GM19351 (cell line): ENCODE results near the gene DLG2.
"Not testable (repeated sequence)": the region's sequence is repeated elsewhere in the genome, so short reads cannot be mapped to it uniquely, and the experiment has no call there.

Experiments used
- ATAC-seq: cut with Tn5 transposase; IDR thresholded peaks from one replicate; pipeline ENCODE4 v1.9.1; 2021; ENCODE audit warnings: mild to moderate bottlenecking, moderate library complexity; ENCODE audit not compliant: unreplicated experiment

DLG2 gene

DNA sequence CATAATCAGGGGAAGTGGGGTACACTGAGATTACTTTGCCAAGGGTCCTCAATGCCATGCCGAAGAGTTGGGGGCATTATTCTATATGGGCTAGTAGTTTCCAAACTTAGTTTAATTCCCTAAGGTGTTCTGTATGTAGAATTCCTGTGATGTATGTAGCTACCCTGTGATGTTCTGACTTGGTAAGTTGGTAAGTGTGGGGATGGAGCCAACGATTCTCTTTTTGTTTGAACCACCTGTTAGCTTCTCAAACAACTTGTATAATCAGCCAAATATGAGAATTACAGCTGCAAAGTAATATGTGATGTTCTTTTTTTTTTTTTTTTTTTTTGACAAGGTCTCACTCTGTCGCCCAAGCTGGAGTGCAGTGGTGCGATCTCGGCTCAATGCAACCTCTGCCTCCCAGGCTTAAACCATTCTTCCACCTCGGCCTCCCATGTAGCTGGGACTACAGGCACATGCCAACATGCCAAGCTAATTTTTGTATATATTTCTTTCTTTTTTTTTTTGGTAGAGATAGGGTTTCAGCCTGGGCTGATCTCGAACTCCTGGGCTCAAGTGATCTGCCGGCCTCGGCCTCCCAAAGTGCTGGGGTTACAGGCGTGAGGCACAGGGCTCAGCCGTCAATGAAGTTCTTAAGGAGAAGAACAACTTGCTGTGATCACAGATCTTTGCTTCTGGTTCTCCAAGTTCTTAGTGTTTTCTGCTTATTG, 2025.8 kb downstream of the DLG2 start:
- no peak for ATAC-seq

DNA sequence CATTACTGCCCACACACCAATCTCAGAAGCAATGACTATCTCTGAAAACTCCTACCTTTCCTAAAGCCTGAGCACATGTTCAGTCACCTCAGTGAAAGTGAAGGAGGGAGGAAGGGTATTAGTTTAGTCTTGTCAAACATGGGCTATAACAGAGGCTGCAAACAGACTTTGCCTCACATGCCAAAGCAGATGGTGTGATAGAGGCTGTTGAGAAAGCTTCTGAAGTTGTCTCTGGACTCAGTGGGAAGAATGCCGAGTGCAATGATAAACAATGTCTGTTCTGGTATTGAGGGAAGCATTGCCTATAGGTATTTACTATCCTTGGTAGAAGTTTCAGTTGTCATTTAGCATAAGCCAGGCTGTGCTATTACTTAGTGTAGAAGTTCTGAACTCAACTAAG, 2026.5 kb downstream of the DLG2 start:
- ATAC-seq, result no peak

DNA sequence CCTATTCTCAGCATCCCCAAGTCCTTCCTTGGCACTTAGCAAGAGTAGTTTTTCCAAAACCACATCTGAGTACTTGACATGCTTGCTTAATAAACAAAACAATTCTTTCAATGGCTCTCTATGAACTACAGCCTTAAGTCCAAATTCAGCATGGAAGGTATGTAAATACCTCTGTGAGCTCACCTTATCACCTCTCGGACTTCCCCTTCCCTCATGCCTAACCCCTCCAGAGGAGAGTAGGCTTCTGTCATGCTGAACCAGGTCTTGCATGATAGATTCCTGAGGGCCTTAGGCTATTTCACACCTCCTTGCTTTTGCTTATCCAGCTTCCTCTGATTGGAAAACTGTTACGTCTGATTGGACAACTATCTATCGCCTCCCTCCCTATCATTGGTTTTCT, 2028.1 kb downstream of the DLG2 start:
- ATAC-seq, result peak; percentile 41

DNA sequence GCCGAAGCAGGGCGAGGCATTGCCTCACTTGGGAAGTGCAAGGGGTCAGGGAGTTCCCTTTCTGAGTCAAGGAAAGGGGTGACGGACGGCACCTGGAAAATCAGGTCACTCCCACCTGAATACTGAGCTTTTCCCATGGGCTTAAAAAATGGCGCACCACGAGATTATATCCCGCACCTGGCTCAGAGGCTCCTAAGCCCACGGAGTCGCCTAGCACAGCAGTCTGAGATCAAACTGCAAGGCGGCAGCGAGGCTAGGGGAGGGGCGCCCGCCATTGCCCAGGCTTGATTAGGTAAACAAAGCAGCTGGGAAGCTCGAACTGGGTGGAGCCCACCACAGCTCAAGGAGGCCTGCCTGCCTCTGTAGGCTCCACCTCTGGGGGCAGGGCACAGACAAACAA, 2039.3 kb downstream of the DLG2 start:
- not testable (repeated sequence) for ATAC-seq

DNA sequence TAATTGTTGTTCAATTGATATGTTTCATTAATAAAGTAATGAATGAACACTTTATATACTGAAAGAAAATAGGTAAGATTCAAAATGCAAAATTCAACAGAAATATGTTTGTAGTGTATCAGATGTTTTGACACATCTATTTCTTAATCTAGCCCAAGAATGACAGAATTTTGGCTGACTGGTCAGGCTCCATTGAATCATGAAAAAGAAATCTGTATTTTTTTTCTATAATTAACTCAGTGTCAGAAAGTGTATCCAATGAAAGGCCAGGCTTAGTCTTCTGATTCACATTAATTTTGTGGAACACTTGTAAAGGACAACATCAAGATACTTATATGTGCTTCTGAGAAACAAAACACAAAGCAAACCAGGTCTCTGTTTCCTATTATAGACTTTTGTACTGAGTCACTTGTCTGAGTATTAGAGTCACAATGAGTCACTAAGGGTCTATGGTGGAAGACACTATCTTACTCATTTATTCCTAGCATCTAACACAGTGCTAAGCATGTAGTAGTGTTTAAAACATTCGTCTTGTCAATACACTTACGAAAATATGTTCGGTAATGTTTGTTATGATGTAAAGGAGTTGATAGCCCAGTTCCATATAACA, 2043.3 kb downstream of the DLG2 start:
- peak; percentile 99 for ATAC-seq

DNA sequence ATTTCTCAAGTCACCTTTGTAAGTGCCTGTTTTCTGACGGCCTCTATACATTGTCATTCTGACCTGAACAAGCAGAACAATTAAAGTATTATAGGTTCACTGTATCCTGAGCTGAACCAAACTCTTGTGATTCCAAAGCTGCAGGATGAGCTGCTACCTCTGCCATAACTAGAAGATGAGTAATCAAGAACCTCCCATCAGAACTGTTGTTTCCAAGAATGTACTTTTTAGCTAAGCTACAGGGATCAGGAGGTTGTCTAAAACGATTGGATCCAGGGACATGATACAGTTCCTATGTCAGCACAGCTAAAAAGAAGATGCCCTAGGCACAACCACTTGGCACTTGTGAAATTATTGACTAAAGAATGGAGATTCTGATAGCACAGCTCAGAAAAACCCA, 2052.6 kb downstream of the DLG2 start:
- no peak for ATAC-seq

DNA sequence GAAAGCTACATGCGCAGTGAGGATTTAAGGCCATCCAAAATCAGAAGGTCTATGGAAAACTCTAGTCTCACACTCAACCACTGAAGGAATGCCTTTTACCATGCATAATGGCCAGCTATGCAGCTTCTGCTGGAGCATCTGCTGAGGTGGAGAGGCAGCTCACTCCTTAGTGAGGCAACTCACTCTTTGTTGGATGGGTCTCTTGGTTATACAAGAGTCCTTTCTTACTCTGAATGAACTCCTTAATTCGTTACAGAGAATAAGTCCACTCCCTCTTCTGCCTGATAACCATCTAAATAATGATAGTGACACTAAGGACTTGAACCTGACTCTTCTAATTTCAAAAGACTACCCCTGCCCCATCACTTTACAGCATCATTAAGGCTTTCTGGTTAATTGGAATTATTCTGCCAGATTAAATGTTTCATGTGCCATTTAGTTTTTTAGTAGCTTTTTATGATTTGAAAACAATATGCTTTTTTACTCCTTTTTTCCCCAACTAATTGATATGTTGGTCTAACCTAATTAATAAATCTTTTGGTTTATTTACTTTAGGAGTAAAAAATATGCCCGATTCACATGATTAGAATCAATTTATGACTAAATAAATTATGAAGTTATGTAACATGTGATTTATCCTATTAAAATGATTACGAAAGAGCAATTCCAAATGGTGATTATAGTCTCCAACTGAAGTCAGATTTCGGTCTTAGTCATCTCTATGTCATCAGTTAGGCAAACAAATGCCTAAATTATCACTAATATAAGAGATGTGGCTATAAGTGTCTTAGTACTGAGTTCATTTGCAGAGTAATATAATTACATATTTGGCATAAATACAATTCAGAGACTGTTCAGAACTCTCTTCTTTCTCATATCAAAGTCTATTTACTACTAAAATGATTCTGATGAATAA, 2054.3 kb downstream of the DLG2 start:
- ATAC-seq, result no peak

DNA sequence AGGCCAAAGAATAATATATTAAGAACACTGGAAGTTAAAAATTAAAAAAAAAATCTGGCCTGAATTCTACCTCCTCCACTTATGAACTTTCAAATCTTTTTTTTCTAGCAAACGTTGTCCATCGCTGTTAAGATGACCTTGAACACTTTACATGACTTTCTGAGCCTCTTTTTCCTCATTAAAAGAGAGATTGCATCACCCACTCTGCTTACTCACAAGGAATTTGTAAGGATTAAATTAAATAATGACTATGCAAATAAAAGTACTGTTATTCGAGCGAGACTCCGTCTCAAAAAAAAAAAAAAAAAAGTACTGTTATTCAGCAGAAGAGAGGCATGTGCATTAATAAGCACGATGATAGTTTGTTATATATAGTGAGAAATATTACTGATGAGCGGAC, 2055.8 kb downstream of the DLG2 start:
- ATAC-seq, result no peak

DNA sequence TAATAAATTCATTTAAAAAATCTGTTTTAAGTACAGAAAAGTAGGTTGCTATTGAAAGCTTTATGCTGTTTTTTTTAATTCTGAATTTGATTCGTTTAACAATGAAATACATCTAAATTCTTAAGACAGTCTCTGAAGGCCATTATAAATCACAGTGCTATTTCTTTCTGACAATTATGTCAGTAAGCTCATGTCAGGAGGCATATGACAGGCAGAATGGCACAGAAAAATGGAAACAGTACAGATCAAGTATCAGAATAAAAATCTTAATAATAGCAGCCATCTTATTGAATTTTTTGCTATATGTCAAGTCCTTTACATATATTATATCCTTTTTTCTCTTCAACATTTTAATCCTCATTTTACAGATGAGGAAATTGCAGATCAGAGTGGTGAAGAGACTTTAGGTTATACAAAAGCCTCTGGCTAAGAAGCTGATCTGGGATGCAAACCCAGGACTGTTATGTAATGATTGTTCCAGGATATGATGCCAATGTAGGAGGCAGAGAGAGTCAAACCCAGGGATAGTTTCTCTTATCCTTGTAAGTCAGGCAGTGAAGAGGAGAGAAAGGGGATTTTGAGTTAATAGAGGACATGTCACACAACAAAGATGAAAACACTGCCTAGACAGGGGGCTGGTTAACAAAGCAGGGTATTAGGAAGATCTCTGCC, 2057.9 kb downstream of the DLG2 start:
- ATAC-seq, result no peak

DNA sequence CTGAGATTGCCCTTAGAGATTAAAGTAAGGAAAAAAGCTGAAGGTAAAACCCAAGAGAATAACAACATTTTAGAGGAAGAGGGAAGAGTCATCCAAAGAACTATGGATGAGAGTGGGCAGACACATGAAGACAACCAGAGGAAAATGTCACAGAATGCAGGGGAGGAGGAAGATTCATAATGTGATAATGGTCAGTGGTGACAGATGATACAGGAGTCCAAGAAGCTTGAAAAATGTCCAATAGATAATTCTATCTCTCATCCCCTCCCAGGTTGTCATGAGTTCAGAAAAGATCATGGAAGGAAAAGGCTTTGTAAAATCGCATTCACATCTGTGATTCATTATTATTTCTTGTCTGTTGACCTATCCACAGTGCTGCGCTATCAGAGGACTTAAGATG, 2058.6 kb downstream of the DLG2 start:
- ATAC-seq, result no peak

DNA sequence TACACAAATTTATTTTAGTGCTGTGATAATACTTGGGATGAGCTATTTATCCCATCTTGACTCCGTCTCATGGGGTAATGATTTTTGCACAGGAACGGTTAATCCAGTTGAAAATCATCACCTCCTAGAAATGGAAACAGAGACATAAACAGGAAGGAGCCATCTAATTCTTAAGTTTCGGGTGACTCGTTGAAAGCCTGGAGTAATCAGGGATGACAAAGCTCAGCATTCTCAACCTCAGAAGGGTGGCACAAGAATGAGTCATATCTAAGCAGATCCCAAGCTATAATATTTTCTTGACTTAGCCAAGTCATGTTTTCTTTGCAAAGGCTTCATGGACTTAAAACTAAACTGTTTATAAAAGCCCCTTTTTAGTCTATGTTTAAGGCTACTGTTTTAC, 2060.2 kb downstream of the DLG2 start:
- ATAC-seq, result no peak

DNA sequence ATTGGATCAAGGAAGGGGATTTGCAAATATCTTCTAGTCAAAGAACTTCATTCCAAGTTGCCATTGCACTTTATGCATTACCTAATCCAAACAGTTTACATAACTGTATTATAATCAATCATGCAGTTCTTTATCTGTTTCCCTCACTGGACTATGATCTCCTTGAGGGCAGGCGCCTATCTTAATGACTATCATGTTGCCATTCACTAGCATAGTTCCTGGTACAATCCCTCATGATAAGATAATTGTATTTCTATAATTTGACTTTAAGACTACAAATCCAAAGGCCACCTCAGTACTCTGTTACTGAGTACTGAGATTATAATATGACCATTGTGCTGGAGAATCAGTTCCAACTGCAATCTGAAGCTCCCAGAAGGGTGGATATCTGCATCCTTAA, 2062.3 kb downstream of the DLG2 start:
- no peak for ATAC-seq

DNA sequence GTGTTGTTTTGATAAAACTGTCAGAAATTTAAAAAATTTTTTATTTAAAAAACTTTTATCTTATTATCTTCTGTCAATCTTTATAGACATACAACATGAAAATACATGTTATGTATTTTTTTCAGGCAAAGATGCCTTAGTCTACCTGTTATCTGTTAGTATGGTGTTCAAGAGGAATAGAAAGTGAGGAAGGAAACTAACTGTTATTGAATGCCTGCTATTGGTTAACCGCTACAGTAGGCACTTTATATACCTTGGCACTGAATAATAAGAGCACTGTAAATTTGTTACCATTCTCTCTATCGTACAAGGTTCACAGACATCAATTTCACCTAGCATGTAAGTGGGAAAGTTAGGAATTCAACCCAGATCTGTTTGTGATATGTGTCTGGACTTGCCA, 2068.9 kb downstream of the DLG2 start:
- ATAC-seq, result no peak

DNA sequence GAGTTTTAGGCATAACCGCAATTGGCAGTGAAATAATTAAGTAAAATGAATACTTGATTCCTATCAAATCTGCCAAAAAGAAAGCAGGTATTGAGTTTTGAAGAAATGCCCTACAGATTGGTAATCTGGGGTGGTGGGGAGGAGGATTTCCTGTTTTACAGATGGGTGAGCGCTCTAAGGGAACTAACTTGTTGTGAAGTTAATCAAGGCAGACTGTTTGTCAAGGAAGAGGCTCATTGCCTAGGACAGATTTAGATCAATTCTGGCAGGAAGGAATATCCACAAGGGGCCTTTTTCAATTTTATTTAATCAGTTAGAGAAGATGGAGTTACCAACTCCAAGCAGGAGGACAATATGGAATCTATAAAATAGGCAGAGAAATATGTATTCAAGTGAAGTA, 2069.5 kb downstream of the DLG2 start:
- no peak for ATAC-seq

DNA sequence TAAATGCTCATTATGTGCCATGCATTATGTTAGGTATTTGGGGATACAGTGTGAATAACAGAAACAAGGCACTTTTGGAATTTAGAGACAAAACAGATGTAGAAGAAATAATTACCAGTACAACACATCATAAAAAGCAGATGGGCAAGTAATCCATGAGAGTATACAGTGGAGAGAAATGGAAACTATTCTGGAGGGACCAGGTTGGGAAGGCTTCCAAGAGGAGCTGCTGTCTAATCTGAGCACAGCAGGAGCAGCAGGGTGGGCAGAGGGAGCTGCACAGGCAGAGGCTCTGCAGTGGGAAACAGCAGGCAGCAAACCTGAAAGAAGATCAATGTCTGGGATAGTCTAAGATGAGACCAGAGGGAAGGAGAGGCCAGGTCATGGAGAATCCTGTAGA, 2072.3 kb downstream of the DLG2 start:
- ATAC-seq, result no peak

DNA sequence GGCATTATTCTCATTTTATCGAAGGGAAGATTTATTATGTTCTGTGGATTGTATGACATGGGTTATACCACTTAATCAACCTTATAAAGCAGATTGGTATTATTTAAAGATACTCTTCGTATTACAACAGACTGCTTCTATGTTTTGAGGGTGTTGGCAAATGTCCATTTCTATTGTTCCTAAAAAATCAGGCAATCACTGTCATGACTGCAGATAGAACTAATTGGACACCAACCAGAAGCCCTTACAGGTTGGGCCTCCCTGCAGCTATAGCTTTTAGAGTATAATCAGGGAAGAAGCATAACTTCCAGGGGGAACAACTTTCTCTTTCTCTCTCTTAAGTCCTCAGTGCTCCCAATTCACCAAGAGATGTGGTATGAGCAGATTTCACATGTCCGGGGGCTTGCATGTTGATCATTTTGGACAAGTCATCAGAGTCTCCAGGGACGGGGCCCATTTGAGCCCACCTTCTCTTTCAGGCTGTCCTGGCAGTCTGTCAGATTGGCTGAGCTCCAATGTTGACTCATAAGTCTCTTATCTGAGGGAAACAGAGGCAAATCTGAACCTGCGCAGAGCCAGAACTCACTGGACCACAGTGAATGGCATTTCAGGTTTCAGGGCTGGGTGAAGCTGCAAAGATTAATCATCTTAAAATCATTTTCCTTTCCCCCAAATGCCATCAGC, 2077.0 kb downstream of the DLG2 start:
- no peak for ATAC-seq

DNA sequence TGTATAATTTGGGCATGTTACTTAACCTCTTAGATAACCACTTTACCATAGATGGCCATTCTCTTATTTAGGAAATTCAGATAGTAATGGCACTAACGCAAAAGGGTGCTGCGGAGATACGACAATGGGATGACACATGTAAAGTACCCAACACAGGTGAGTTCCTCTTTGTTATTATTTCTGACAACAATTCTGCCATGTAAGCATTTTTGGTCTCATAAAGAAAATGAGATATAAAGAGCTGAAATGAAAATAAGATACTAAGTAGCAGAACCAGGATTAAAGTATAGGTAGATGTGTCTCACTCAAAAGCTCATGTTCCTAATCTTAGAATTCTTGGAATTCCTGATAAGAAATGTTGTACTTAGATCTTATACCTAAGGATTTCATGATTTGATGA, 2080.8 kb downstream of the DLG2 start:
- no peak for ATAC-seq

DNA sequence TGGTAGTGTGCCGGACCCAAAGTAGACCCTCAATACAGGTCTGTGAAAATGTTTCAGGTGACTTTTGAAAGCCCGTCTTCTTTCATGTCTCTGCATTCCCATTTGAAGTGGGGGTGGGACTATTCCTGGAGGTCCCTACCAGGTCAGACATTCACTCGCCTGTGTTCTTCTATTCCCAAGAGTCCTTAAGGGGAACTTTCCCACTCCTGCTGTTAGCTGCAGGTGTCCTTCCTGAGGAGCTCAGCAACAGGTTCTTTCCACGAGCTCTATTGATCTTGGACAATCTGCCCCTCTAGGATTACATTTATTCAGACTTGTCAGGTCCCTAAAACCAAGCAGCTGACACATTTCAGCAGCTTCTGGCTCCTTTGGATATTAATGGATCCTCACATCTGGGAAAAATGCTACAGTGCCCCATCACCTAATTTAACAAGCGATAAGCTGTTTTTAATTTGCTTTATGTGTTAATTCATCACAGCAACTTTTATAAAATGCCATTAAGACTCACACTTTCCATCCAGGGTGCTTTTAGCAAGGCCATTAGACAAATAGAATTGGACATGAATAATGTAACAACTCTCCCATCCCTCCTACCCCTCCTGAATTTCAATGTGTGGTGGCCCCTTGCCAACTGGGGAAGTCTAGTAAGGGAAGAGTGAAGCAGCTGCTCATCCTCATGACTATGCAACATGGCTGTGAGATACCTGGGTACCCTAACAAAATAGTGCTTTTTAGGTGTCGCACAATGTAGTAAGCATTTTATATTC, 2081.5 kb downstream of the DLG2 start:
- no peak for ATAC-seq

DNA sequence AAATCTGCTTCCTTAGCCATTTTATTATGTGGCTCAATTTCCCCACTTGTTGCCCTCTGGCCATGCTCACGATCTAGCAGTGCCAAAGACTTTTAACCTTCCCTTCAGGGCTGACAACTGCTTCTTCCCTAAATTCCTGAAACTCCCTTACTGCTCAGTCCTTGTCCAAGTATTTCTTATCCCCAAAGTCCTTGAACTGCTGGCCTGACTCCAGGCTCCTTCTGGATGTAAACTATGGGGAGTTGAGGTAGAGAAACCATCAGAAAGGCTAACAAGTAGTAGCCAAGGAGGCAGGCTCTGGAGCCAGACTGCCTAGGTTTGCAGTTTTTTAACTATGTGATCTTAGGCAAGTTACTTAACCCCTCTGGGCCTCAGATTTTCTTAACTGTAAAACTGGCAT, 2082.3 kb downstream of the DLG2 start:
- ATAC-seq, result no peak
